NCI-H2171 treated with DMSO at 0.1 percent for 48 hours (cell line): ENCODE results near the gene OCA2.
"Not testable (repeated sequence)": the region's sequence is repeated elsewhere in the genome, so short reads cannot be mapped to it uniquely, and the experiment has no call there.

Experiments used
- DNase-seq: peaks from one replicate; lab custom pipeline; 2025; lab: John Stamatoyannopoulos, UW

OCA2 gene

GRCh38 chr15:28098766-28099554, at the start of gene OCA2:
OCA2 (minus strand) TSS chr15:28099315; CDS start chr15:28081874, 17,441 bp downstream.
- peak; percentile 11 for DNase-seq

- DNase-seq: no peak
These were observed 48.7 kb upstream of the OCA2 start for GRCh38 chr15:28147801-28148200.

GRCh38 chr15:28145419-28145818, 46.3 kb upstream of the OCA2 start:
- not testable (repeated sequence) for DNase-seq

GRCh38 chr15:28140062-28140461, 40.9 kb upstream of the OCA2 start:
- DNase-seq: no peak

- not testable (repeated sequence) for DNase-seq
These were observed 38.4 kb upstream of the OCA2 start for GRCh38 chr15:28137408-28138039.

GRCh38 chr15:28136236-28136904, 37.3 kb upstream of the OCA2 start:
- not testable (repeated sequence) for DNase-seq

GRCh38 chr15:28133281-28133680, 34.2 kb upstream of the OCA2 start:
- no peak for DNase-seq

GRCh38 chr15:28132524-28133275, 33.6 kb upstream of the OCA2 start:
- DNase-seq: no peak

- no peak for DNase-seq
These were observed 32.8 kb upstream of the OCA2 start for GRCh38 chr15:28131946-28132345.

- no peak for DNase-seq
These were observed 32.3 kb upstream of the OCA2 start for GRCh38 chr15:28131400-28131799.

- DNase-seq: no peak
These were observed 31.5 kb upstream of the OCA2 start for GRCh38 chr15:28130651-28131050.

GRCh38 chr15:28129231-28129848, 30.2 kb upstream of the OCA2 start:
- DNase-seq: no peak

- DNase-seq: no peak
These were observed 28.9 kb upstream of the OCA2 start for GRCh38 chr15:28128031-28128430.

- DNase-seq: no peak
These were observed 27.9 kb upstream of the OCA2 start for GRCh38 chr15:28127036-28127435.

- peak; percentile 37 for DNase-seq
These were observed 26.8 kb upstream of the OCA2 start for GRCh38 chr15:28125673-28126651.

GRCh38 chr15:28124841-28125240, 25.7 kb upstream of the OCA2 start:
- DNase-seq: no peak

GRCh38 chr15:28123408-28124023, 24.4 kb upstream of the OCA2 start:
- peak; percentile 67 for DNase-seq

GRCh38 chr15:28122038-28122949, 23.2 kb upstream of the OCA2 start:
- no peak for DNase-seq

GRCh38 chr15:28121577-28121976, 22.5 kb upstream of the OCA2 start:
- not testable (repeated sequence) for DNase-seq
